ENCODE measurements around the gene NFIL3.

GRCh38 chr9:91386765-91387164, 36.9 kb downstream of the NFIL3 start:
- TF ChIP-seq, protein P1, sequence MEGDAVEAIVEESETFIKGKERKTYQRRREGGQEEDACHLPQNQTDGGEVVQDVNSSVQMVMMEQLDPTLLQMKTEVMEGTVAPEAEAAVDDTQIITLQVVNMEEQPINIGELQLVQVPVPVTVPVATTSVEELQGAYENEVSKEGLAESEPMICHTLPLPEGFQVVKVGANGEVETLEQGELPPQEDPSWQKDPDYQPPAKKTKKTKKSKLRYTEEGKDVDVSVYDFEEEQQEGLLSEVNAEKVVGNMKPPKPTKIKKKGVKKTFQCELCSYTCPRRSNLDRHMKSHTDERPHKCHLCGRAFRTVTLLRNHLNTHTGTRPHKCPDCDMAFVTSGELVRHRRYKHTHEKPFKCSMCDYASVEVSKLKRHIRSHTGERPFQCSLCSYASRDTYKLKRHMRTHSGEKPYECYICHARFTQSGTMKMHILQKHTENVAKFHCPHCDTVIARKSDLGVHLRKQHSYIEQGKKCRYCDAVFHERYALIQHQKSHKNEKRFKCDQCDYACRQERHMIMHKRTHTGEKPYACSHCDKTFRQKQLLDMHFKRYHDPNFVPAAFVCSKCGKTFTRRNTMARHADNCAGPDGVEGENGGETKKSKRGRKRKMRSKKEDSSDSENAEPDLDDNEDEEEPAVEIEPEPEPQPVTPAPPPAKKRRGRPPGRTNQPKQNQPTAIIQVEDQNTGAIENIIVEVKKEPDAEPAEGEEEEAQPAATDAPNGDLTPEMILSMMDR (IDR thresholded peaks at IDR 0.05) = no peak
- TF ChIP-seq POLR2AphosphoS5 (IDR thresholded peaks at IDR 0.05; ENCODE audit: insufficient read depth in 1 of 2, low read depth in 1 of 2) (no peak), POLR2A (IDR thresholded peaks at IDR 0.05) (no peak)
